GM19324 (cell line): ENCODE data around the gene TCEA2.

Experiments used
- ATAC-seq: cut with Tn5 transposase; IDR thresholded peaks from one replicate; pipeline ENCODE4 v1.9.1; 2021; ENCODE audit warnings: mild to moderate bottlenecking, moderate library complexity; ENCODE audit not compliant: unreplicated experiment, low FRiP score

The TCEA2 gene

DNA sequence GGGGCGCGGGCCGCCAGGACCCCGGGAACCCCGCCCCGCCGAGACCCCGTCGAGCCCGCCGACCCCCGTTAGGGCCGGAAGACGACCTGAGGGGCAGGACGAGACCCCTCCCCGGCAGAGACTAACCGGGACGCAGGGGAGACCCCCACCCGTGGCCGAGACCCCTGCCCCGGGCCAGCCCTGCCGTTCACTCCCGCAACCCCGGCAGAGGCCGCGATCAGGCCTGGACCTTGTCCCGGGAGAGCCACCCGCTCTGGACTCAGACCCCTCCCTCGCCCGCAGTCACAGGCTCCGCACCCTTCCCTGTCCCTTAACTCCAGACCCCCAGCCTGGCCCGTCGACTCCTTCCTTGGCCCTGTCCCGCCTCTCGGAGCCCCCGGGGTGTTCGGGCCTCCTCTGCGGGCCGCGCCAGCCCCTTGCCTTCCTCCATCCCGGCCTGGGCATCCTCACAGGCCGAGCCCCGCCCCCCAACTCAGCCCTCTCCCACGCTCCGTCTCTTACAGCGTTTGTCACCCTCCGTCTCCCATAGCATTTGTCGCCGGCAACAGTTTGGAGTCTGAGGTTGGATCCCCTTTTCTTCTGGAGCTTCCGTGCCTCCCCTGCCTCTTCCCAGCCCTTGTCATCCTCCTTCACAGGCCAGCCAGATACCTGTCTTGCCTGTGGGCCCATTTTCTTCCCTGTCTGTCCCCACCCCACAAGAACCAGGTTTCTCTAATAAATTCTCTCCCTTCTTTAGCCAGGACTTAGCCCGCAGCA is 569 bp downstream of the TCEA2 start:
- ATAC-seq, result no peak

DNA sequence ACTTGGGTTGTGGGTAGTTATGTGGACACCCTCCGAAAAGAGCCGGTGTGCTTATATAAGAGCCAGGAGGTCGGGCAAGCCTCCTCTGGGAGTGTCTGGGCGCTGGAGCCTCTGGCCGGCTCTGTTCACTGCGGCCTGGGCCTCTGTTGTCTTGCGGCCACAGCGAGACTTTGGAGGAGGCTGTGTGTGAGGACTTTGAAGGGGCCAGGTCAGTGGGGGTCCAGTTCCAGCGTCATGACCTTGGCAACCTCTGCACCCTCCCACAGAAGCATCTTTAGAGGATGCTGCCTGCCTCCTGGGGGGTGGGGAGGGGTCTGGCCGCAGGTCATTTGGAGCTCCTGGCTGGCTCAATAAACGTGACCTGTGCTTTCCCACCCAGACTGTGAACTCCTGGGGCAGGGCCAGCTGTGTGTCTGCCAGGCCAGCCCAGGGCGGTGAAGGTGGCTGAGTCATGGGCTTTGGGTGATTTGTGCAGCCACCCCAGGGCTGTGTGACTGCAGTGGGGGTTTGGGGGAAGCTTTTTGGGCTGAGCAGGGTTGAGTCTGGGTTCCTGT is 1.2 kb downstream of the TCEA2 start:
- no peak for ATAC-seq

DNA sequence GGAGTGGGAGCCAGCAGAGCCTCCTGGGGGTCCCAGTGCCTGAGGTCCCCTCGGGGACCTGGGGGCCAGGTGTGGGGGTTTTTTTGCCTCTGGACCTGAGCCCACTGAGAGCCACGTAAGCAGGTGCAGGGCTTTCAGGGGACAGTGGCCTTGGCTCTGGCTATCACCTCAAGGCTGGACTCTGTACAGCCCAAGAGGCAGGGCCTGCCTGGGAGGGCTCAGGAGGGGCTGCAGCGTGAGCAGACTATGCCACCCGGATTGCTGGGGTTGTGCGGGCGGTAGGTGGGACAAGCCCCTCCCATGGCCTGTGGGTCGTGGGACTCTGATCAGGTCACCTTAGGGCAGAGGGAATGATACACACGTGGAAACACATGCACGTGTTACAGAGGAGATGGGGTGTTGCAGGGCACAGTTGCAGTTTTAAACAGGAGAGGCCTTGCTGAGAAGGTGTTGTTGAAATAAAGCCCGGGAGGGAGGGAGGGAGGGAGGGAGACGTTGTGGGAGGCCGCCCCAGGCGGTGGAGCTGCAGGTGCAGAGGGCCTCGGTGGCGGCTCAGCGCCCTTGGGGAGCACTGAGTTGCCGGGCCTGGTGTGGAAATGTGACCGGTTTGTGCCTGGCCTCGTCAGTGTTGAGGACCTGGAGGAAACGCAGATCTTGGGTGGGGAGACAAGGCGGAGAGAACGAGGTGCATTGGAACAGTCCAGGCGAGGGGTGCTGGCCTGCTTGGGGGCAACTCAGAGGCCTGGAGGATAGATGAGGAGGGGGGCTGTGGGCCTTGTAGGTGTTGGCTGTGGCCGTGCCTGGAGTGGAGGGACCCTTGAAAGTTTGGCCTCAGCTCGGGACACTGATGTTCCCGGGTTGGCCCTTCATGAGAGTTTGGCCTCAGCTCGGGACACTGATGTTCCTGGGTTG is 2.3 kb downstream of the TCEA2 start:
- no peak for ATAC-seq

DNA sequence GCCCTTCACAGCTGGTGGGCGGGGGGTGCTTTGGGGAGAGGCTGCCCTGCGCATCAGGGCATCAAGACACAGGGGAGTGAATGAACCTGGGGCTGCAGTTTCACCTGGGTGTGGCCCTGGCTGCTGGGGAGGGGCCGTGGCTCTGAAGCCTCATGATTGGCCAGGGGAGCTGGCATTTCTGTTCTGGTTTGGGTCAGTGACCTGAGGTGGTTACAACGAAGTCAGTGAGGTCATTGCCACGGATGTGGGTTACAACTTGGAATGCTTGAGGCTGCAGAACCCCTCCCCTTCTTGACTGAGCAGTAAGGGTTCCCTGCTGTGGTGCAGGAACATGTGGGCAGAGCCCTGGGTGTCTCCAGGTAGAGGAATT is 3.0 kb downstream of the TCEA2 start:
- no peak for ATAC-seq

DNA sequence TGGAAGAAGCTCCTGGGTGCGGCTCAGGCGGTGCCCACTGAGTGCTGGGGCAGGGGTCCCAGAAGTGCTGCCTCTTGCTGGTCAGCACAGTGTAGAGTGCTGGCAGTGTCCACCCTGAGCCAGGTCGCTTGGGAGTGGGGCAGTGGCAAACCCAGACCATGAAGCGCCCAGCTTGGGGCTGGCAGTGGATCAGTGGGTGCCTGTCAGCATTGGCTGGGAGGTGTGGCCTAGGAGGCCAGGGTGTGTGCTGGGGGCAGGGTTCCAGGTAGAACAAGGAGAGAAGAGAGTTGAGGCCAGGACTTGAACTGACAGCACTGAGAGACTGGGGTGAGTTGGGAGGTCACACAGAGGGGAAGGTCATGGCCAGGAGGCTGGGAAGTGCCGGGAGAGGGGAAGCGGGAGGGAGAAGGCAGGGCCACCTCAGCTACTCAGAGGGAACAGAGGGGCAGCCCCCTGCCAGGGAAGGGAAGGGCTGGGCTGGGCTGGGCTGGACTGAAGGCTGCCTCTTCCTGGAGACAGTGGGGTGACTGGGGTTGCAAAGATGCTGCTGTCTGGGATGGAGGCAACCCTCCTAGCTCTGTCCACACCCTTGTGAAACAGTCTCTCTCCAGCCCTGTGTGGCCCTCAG is 4.1 kb downstream of the TCEA2 start:
- ATAC-seq, result no peak

DNA sequence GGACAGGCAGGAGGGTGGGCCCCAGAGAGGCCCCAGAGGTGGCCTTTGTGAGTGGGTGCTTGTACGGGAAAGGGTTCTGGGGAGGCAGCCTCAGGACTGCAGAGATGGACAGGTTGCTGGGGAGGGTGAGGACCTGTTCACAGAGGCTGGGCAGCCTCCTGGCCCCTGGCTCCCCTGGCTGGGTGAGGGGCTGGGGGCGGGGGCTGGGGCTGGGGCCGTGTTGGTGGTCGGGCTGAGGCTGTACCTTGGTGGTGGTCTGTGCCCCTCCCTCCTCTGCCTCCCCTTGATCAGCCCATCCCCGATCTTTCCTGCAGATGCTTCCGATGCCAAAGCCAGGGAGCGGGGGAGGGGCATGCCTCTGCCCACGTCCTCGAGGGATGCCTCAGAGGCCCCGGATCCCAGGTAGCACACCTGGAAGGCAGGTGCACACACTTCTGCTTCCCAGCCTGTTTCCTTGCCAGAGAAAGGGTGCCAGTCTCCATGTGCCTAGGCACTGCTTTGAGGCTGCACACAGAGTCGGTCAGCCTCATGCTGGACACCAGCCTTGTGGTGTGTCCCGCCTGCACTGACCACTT is 4.8 kb downstream of the TCEA2 start:
- ATAC-seq, result no peak

DNA sequence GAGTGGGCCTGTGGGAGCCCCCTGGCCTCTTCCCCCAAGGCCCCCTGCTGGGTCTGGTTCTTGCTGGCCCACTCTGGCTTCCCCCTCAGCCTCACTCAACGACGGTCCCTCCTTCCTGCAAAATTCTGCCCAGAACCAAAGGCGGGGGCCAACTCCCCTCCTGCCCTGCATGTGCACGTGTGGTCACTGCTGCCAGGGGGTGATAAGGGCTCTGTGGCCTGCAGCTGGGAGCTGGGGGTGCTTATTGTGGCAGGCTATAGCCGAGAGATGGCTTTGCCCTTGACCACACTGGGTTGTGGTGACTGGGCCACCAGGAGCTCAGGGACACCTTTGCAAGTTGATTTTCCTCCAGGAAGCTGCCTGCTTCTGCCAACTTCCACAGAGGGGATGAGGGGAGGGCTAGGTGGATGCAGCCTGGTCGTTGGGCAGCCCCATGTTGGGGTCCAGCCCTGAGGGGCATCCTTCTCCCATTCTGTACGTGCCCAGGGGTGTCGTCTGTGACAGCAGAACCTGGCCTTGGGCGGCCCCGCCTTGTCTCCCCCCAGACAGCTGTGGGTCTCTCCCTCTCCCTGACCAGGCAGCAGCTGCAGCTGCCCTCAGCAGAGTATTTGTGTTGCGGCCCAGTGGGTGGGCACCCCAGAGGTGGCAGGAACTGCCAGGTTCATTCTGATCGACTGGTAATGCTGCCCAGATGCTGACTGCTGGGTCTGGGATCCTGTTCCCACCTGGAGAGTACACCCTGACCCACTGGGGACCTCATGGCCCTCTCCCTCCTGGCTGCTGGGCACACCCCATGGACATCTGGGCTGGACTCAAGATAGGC is 5.6 kb downstream of the TCEA2 start:
- no peak for ATAC-seq

DNA sequence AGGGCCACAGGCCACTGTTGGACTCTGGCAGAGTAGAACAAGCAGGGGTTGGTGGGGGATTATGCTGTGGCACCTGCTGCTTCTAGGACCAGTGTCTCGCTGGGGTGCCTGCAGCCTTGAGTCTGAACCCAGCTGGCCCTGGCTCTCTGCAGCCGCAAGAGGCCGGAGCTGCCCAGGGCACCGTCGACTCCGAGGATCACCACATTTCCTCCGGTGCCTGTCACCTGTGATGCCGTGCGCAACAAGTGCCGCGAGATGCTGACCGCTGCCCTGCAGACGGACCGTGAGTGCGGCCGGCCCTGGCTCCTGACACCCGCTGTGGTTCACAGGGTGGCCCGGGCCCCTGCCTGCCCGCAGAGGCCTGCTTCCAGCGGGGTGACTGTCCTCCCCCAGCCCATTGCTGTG is 6.2 kb downstream of the TCEA2 start:
- ATAC-seq, result no peak

DNA sequence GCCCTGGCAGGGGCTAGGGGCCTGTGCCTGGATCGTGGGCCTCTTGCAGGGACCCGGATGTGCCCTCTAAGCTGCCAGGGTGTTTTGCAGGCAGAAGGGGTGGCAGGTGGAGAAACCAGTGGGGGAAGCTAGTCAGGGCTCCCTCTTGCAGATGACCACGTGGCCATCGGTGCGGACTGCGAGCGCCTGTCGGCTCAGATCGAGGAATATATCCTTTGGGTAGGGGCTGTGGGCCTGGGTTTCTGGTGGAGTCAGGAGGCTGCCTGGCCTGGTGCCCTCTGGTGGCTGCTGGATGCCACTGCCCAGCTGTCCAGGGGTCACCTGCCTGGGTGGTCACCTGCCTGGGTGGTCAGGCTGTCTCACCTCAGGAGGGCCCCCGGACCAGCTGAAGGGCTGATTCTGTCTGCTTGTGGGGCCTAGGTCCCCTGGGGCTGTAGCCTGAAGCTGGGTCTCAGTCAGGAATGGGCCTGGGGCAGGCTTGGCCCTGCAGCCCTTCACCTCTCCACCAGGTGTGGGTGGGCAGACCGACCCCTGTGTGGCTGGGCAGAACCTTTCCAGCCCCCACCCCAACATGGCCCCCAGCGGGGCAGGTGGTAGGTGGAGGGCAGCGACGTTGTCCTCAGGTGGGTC is 6.7 kb downstream of the TCEA2 start:
- no peak for ATAC-seq

DNA sequence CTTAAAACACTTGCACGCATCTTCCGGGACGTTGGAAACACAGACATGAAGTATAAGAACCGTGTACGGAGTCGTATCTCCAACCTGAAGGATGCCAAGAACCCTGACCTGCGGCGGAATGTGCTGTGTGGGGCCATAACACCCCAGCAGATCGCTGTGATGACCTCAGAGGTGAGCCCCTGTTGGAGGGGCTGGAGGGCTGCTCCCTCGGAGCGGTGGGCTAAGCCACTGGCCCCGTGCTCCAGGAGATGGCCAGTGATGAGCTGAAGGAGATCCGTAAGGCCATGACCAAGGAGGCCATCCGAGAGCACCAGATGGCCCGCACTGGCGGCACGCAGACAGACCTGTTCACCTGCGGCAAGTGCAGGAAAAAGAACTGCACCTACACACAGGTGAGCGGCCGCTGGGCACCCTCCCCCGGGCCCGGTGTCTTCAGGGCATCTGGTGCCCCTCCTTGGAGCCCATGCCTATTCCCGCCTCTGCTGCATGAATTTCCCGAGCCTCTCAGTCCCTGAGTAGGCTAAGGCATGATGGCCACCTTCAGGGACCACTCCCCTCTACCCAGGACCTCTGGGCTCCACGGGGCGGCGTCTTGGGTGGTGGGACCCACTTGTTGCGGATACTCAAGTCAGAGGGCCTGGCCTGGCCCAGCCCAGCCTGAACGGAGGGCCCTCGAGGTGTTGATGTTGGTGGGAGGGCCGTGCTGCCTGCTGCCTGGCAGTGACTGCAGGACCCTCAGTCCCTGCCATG is 7.4 kb downstream of the TCEA2 start:
- no peak for ATAC-seq

DNA sequence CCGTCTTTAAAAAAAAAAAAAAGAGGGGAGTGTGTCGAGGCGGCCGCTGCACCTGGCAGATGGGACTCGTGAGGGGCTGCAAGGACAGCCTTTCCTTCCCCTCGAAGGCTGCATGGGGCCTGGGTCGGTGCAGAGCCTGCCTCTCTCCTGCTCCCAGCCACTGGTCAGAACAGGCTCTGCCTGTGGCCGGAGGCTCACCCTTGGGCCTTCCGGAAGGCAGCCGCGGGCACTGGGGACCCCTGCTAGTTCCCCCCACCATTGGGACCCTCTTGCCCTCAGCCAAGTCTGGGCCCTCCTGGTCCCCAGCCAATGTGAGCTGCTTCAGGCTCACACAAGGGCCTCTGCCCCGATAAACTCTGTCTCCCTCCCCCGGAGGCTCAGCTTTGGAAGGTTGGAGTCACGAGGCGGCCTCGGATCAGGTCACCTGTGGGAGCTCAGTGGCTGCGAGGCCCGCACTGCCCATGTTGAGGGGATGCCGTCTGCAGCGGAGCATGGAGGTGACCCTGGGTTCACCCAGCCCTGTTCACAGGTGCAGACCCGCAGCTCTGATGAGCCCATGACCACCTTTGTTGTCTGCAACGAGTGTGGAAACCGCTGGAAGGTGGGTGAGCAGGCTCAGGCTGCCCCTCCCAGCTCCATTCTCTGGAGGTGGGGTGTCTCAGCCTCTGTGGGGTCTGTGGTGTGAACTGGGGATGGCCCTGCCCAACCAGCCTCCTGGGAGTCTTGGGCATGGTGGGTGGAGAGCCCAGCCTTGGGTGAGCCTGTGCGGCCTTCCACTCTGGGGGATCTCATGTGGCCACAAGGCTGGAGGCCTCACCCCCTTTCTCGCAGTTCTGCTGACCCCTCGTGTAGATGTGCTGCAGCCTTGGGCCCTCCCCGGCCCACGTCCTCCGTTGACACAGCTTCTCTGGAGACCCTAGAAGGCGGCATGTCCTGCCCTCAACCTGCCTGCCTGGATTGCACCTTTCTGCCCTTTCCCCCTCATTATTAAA is 8.6 kb downstream of the TCEA2 start:
- ATAC-seq, result no peak

DNA sequence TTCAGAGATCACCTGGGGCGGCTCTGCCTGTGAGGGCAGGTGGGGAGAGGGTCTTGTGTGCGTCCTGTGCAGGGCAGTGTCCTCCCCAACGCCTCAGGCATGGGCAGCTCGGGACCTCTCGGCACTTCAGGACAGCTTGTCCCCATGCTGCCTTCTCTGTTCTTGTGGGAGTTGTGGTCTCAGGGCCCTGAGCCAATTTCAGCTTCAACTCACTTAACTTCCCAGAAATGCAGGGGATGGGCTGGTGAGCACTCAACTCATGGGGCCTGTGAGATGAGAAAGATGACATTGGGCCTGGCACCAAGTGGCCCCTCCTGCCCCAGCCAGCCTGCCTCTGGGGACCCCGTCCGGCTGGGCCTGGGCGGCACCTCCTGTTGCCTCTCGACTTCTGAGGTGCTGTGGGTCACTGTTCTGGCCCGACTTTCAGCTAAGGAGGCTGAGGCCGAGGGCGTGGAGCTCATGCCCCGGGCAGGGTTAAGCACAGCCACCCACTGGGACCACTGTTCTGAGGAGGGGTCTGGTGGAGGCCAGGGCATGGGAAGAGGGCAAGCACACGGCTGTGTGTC is 9.6 kb downstream of the TCEA2 start:
- no peak for ATAC-seq

DNA sequence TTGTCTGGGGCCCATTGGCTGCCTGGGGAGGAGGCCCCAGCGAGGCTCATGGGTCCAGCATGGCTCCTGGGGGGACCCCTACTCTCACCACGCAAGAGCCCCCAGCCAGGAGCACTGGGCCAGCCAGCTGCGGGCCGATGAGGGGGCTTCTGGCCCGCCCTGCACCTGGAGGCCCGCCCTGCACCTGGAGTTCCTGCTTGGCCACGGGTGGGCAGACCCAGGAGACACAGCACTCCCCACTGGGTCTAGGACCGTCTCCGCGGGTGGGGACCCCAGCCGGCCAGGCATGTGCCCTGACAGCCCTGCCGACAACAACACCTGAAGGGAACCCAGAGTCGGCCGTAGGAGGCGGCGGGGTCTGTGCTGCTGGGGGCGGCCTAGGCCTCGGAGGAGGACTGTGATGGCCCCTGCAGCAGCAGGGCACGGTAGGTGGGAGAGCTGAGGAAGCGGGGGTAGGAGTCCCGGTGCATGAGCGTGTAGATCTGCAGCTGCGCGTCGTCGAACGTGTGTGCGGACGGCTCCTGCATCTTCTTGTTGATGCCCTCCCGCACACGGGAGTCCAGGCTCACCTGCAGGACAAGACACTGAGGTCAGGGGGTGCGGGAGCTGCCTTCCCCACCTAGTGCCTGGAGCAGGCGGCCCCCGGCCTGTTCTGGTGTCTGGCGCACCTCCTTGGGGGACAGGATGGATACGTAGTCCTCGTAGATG is 10.6 kb downstream of the TCEA2 start:
- ATAC-seq, result no peak

DNA sequence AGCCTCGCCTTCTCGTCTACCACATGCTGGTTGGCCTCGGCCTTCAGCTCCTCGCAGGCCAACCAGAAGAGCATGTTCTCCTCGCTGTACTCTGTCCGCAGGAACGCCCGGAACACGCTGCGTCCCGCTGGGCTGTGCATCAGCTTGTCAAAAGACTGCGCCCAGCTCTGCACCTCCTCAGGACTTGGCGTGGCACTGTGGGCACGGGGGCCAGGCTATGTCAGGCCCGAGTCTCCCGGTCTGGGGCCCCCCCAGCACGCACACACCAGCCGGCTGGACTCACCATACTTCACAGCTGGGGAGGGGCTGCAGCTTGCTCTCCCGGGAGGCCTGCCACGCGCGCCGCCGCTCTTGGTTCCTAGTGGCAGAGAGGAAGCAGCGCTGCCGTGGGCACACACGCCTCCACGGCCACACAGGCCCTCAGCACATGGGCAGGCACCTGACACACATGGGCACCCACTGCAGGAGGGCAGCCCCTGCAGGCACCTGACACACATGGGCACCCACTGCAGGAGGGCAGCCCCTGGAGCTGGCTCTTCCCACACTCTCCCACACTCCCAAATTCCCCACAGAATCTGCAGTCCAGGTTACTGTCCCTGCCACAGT is 11.3 kb downstream of the TCEA2 start:
- ATAC-seq, result no peak

DNA sequence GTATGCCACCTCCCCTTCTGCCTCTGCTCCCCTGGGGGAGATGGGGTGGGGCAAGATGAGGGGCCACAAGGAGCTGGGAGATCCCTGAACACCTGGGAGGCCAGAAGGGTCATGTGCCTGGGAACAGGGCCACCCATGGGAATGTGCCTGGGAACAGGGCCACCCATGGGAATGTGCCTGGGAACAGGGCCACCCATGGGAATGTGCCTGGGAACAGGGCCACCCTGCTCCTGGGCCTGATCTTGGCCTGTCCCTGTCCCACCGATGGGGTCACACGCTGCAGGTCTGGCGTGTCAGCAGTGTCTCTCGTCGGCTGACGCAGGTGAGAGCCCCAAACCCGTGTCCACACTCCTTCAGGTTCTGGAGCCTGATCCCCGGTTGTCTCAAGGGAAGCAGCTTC is 12.0 kb downstream of the TCEA2 start:
- ATAC-seq, result no peak

DNA sequence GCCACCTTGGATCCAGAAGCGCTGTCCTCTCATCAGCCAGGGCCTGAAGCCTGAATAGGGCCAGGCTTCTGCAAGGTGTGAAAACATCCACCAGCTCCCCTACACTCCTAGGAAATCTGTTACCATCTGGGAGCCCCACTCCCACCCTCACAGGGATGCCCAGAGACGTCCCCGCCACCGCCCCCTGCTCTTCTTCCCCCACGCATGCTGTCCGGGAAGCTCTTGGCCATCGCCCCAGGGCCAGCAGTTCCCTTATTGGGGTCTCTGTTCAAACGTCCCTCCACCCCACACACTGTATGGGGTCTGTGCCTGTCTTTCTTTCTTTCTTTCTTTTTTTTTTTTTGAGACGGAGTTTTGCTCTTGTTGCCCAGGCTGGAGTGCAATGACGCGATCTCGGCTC is 12.6 kb downstream of the TCEA2 start:
- no peak for ATAC-seq
